GM12878 (cell line): ENCODE measurements around the gene MICB. TPM values are rescaled to one million over a fixed set of nuclear protein-coding genes. Genes with fewer than 3 reads are reported as not detected.

Experiments
- ASH2L ChIP-seq: fragments of 300-600, 200-600 bp; sonication (generic); IDR thresholded peaks from 2 replicates; pipeline ENCODE4 v1.6.1; 2017; ENCODE audit warnings: low read depth, mild to moderate bottlenecking, borderline replicate concordance
- BACH1 ChIP-seq: fragments of 450-650 bp; IDR thresholded peaks from 2 replicates; pipeline ENCODE4 v1.6.1; 2017; ENCODE audit warnings: mild to moderate bottlenecking, borderline replicate concordance
- BCL11A ChIP-seq: IDR thresholded peaks from 2 replicates; pipeline ENCODE4 v1.6.1; 2011; ENCODE audit warnings: low read depth, low read length
- CEBPB ChIP-seq, 2 experiments: fragments of 150-350 bp in 1 of 2; IDR thresholded peaks; 2 replicates each; pipeline ENCODE4 v1.6.1; 2012 to 2014; ENCODE audit warnings: low read depth in 2 of 2, low read length in 2 of 2, borderline replicate concordance in 1 of 2, inconsistent platforms in 1 of 2
- CHD2 ChIP-seq: IDR thresholded peaks from 2 replicates; pipeline ENCODE4 v1.6.1; 2011; ENCODE audit warnings: low read depth, low read length, improper control_type of control experiment, borderline replicate concordance
- ETV6 ChIP-seq, 2 experiments: fragments of 450-650 bp in 1 of 2; IDR thresholded peaks in 1 of 2; conservative IDR thresholded peaks in 1 of 2; 2 replicates each; pipeline ENCODE4 v1.6.1; 2014; ENCODE audit warnings: antibody characterized with exemption in 1 of 2, borderline replicate concordance in 1 of 2, low read depth in 1 of 2, mild to moderate bottlenecking in 1 of 2, moderate library complexity in 1 of 2
- FOXK2 ChIP-seq: fragments of 450-650 bp; IDR thresholded peaks from 2 replicates; pipeline ENCODE4 v1.6.1; 2017; ENCODE audit warnings: mild to moderate bottlenecking, moderate library complexity
- GABPA ChIP-seq: IDR thresholded peaks from 2 replicates; pipeline ENCODE4 v1.6.1; 2014; ENCODE audit warnings: antibody characterized with exemption, low read depth, mild to moderate bottlenecking, inconsistent platforms
- GATAD2B ChIP-seq: fragments of 450-650 bp; conservative IDR thresholded peaks from 2 replicates; pipeline ENCODE4 v1.6.1; 2017; ENCODE audit warnings: low read depth, mild to moderate bottlenecking, moderate library complexity
- JUND ChIP-seq: IDR thresholded peaks from 2 replicates; pipeline ENCODE4 v1.6.1; 2012; ENCODE audit warnings: low read depth, mild to moderate bottlenecking, low read length, improper control_type of control experiment, moderate library complexity
- NFYB ChIP-seq: IDR thresholded peaks from 2 replicates; pipeline ENCODE4 v1.6.1; 2011; ENCODE audit warnings: low read depth, mild to moderate bottlenecking, low read length, improper control_type of control experiment, moderate library complexity; ENCODE audit not compliant: insufficient read depth
- PAX8 ChIP-seq: fragments of 450-650 bp; IDR thresholded peaks from 2 replicates; pipeline ENCODE4 v1.6.1; 2017; ENCODE audit warnings: mild to moderate bottlenecking, moderate library complexity
- RAD21 ChIP-seq: IDR thresholded peaks from 2 replicates; pipeline ENCODE4 v1.6.1; 2011; ENCODE audit warnings: mild to moderate bottlenecking, low read depth, low read length, moderate library complexity; ENCODE audit not compliant: insufficient read depth
- RAD51 ChIP-seq: fragments of 450-650 bp; IDR thresholded peaks from 2 replicates; pipeline ENCODE4 v1.6.1; 2016; ENCODE audit warnings: moderate library complexity, mild to moderate bottlenecking, inconsistent platforms
- RFX5 ChIP-seq: IDR thresholded peaks from 2 replicates; pipeline ENCODE4 v1.6.1; 2011; ENCODE audit warnings: low read depth, low read length, improper control_type of control experiment
- RUNX3 ChIP-seq: IDR thresholded peaks from 2 replicates; pipeline ENCODE4 v1.6.1; 2012; ENCODE audit warnings: low read length, inconsistent platforms
- SMAD1 ChIP-seq: fragments of 450-650 bp; IDR thresholded peaks from 2 replicates; pipeline ENCODE4 v1.6.1; 2018; ENCODE audit warnings: mild to moderate bottlenecking, low read depth; ENCODE audit not compliant: partially characterized antibody
- SMC3 ChIP-seq: IDR thresholded peaks from 2 replicates; pipeline ENCODE4 v1.6.1; 2011; ENCODE audit warnings: low read length, improper control_type of control experiment, borderline replicate concordance
- SREBF2 ChIP-seq: IDR thresholded peaks from 2 replicates; pipeline ENCODE4 v1.6.1; 2012; ENCODE audit warnings: mild to moderate bottlenecking, low read length
- USF2 ChIP-seq: IDR thresholded peaks from 2 replicates; pipeline ENCODE4 v1.6.1; 2011; ENCODE audit warnings: low read depth, low read length, improper control_type of control experiment, borderline replicate concordance
- ZNF622 ChIP-seq: fragments of 450-650 bp; IDR thresholded peaks from 2 replicates; pipeline ENCODE4 v1.6.1; 2017; ENCODE audit warnings: mild to moderate bottlenecking, inconsistent platforms
- polyA plus RNA-seq, 11 experiments: library from polyadenylated mRNA; depleted of rRNA in 4 of 11; unstranded in 6 of 11; stranded (reverse) in 5 of 11; fragments of >200 nt; fragmentation: Nextera tagmentation in 4 of 11; fragmentation: Illumina TruSeq in 1 of 11; extraction: Ambion mirVana in 4 of 11; extraction: Trizol in 1 of 11; gene quantifications; 1 replicate in 1 of 11; 2 replicates in 10 of 11; pipeline versions ENCODE4 v1.2.1 to v1.2.3, GENCODE V29; 2011 to 2016; ENCODE audit warnings: inconsistent platforms in 2 of 11, missing spikeins in 2 of 11, low read depth in 1 of 11
- total RNA-seq, 4 experiments: library from RNA; depleted of rRNA in 3 of 4; stranded (reverse); fragments of >200 nt in 3 of 4; fragmentation: Illumina TruSeq in 1 of 4; extraction: Trizol in 1 of 4; gene quantifications; 2 replicates each; pipeline versions ENCODE4 v1.2.1 to v1.2.3, GENCODE V29; 2013 to 2021
- TF ChIP-seq, protein P1 (sequence below): IDR thresholded peaks from 2 replicates; pipeline ENCODE4 v1.6.1; 2012; ENCODE audit warnings: improper control_type of control experiment, low read depth, low read length; ENCODE audit not compliant: insufficient replicate concordance
- TF ChIP-seq, protein P2 (sequence below): IDR thresholded peaks from 2 replicates; pipeline ENCODE4 v1.6.1; 2012; ENCODE audit warnings: low read depth, low read length, improper control_type of control experiment

Gene MICB
- total and polyA plus RNA-seq, 10 of the 15 experiments (the other 5 are each of a cell fraction or from before 2014, with no cell fraction given): 9.0 to 37.1 (median 17.8) TPM

- TF ChIP-seq, protein P1, sequence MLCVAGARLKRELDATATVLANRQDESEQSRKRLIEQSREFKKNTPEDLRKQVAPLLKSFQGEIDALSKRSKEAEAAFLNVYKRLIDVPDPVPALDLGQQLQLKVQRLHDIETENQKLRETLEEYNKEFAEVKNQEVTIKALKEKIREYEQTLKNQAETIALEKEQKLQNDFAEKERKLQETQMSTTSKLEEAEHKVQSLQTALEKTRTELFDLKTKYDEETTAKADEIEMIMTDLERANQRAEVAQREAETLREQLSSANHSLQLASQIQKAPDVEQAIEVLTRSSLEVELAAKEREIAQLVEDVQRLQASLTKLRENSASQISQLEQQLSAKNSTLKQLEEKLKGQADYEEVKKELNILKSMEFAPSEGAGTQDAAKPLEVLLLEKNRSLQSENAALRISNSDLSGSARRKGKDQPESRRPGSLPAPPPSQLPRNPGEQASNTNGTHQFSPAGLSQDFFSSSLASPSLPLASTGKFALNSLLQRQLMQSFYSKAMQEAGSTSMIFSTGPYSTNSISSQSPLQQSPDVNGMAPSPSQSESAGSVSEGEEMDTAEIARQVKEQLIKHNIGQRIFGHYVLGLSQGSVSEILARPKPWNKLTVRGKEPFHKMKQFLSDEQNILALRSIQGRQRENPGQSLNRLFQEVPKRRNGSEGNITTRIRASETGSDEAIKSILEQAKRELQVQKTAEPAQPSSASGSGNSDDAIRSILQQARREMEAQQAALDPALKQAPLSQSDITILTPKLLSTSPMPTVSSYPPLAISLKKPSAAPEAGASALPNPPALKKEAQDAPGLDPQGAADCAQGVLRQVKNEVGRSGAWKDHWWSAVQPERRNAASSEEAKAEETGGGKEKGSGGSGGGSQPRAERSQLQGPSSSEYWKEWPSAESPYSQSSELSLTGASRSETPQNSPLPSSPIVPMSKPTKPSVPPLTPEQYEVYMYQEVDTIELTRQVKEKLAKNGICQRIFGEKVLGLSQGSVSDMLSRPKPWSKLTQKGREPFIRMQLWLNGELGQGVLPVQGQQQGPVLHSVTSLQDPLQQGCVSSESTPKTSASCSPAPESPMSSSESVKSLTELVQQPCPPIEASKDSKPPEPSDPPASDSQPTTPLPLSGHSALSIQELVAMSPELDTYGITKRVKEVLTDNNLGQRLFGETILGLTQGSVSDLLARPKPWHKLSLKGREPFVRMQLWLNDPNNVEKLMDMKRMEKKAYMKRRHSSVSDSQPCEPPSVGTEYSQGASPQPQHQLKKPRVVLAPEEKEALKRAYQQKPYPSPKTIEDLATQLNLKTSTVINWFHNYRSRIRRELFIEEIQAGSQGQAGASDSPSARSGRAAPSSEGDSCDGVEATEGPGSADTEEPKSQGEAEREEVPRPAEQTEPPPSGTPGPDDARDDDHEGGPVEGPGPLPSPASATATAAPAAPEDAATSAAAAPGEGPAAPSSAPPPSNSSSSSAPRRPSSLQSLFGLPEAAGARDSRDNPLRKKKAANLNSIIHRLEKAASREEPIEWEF: peak; percentile 26
- TF ChIP-seq GABPA (peak; percentile 75), ZNF622 (no peak), USF2 (no peak), CEBPB (IDR thresholded peaks at IDR 0.05; ENCODE audit: borderline replicate concordance in 1 of 2, low read depth in 2 of 2, low read length in 2 of 2) (peak in 1 of 2 experiments; percentile 66; a peak in 1 of 4 replicates), ETV6 (conservative IDR thresholded peaks at IDR 0.05 in 1 of 2, IDR thresholded peaks at IDR 0.05 in 1 of 2; ENCODE audit: borderline replicate concordance in 1 of 2, low read depth in 1 of 2) (peak in 1 of 2 experiments; percentile 96; a peak in 2 of 4 replicates), NFYB (no peak), RUNX3 (peak; percentile 96), FOXK2 (no peak), PAX8 (no peak), RAD51 (no peak), BCL11A (peak; percentile 91), SREBF2 (no peak), CHD2 (peak; percentile 94), BACH1 (peak; percentile 98), SMAD1 (peak; percentile 41), JUND (peak; percentile 79; the same call in 1 of the 2 replicates), GATAD2B (peak; percentile 86), RAD21 (0 out of 2 replicates have a peak, but pooled peaks have one; percentile 31), ASH2L (no peak), RFX5 (no peak), SMC3 (peak; percentile 27; the same call in 1 of the 2 replicates)
- TF ChIP-seq, protein P2, sequence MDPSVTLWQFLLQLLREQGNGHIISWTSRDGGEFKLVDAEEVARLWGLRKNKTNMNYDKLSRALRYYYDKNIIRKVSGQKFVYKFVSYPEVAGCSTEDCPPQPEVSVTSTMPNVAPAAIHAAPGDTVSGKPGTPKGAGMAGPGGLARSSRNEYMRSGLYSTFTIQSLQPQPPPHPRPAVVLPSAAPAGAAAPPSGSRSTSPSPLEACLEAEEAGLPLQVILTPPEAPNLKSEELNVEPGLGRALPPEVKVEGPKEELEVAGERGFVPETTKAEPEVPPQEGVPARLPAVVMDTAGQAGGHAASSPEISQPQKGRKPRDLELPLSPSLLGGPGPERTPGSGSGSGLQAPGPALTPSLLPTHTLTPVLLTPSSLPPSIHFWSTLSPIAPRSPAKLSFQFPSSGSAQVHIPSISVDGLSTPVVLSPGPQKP: no peak
Observed at GRCh38 chr6:31558631-31559500, 60.9 kb downstream of the MICB start (continued).
